ENCODE data around the gene OR4D10.

DNA sequence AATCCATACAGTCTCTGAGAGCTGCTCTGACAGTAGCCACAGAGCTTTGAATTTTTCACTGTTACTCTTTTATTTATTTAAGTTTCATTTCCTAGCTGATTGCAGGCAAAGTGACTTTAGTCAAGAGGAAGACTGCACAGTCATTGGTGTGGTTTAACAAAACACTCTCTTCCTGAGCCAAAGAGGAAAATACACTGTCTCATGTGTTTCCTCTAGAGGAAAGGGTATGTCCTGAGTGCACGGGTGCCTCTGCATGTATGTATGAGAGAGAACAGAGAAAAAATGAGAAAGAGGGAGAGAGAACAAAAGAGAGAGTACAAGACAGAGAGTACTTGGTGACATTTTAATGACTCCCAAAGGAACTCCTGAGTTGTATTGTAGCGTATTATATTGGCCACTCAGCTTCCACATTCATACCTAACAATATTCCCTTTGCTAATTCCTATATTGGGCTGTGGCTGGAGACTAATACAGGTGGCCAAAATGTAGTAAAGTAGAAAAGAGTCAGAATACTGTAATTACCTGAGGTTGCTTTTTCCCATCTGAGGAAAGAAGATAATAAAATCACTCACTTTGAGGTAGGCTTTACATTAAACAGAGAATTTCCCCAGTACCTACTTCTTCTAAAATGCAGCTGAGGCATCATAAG, 38.0 kb downstream of the OR4D10 start, which contains the start of gene OR4D9:
- TF ChIP-seq POLR2A (IDR thresholded peaks at IDR 0.05; ENCODE audit: low read depth, low read length) (no peak), CHD1 (IDR thresholded peaks at IDR 0.05; ENCODE audit: low read depth, low read length) (no peak), NFE2L2 (IDR thresholded peaks at IDR 0.05; ENCODE audit: low read depth, low read length) (no peak), MXI1 (IDR thresholded peaks at IDR 0.05; ENCODE audit: borderline replicate concordance, low read depth, low read length) (no peak), RFX5 (IDR thresholded peaks at IDR 0.05; ENCODE audit: low read depth, low read length) (no peak), RAD21 (IDR thresholded peaks at IDR 0.05; ENCODE audit: low read length) (no peak), CEBPB (IDR thresholded peaks at IDR 0.05; ENCODE audit: low read depth, low read length) (no peak), MAZ (IDR thresholded peaks at IDR 0.05; ENCODE audit: borderline replicate concordance, low read depth, low read length) (no peak), BHLHE40 (IDR thresholded peaks at IDR 0.05; ENCODE audit: low read depth, low read length) (no peak), FOS (IDR thresholded peaks at IDR 0.05; ENCODE audit: low read depth, low read length) (no peak), MAFK (IDR thresholded peaks at IDR 0.05; ENCODE audit: low read depth, low read length) (no peak)
- TF ChIP-seq, protein P1, sequence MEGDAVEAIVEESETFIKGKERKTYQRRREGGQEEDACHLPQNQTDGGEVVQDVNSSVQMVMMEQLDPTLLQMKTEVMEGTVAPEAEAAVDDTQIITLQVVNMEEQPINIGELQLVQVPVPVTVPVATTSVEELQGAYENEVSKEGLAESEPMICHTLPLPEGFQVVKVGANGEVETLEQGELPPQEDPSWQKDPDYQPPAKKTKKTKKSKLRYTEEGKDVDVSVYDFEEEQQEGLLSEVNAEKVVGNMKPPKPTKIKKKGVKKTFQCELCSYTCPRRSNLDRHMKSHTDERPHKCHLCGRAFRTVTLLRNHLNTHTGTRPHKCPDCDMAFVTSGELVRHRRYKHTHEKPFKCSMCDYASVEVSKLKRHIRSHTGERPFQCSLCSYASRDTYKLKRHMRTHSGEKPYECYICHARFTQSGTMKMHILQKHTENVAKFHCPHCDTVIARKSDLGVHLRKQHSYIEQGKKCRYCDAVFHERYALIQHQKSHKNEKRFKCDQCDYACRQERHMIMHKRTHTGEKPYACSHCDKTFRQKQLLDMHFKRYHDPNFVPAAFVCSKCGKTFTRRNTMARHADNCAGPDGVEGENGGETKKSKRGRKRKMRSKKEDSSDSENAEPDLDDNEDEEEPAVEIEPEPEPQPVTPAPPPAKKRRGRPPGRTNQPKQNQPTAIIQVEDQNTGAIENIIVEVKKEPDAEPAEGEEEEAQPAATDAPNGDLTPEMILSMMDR (conservative IDR thresholded peaks at IDR 0.05; ENCODE audit: low read depth, low read length), result no peak
- TF ChIP-seq, protein P2, sequence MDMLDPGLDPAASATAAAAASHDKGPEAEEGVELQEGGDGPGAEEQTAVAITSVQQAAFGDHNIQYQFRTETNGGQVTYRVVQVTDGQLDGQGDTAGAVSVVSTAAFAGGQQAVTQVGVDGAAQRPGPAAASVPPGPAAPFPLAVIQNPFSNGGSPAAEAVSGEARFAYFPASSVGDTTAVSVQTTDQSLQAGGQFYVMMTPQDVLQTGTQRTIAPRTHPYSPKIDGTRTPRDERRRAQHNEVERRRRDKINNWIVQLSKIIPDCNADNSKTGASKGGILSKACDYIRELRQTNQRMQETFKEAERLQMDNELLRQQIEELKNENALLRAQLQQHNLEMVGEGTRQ (IDR thresholded peaks at IDR 0.05; ENCODE audit: low read depth, low read length), result no peak
- TF ChIP-seq, protein P3, sequence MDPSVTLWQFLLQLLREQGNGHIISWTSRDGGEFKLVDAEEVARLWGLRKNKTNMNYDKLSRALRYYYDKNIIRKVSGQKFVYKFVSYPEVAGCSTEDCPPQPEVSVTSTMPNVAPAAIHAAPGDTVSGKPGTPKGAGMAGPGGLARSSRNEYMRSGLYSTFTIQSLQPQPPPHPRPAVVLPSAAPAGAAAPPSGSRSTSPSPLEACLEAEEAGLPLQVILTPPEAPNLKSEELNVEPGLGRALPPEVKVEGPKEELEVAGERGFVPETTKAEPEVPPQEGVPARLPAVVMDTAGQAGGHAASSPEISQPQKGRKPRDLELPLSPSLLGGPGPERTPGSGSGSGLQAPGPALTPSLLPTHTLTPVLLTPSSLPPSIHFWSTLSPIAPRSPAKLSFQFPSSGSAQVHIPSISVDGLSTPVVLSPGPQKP (IDR thresholded peaks at IDR 0.05; ENCODE audit: borderline replicate concordance, low read depth, low read length), result no peak
